HepG2 (cell line): ENCODE measurements around the gene SRI. TPM values are rescaled to one million over a fixed set of nuclear protein-coding genes. Genes with fewer than 3 reads are reported as not detected.

Experiments used
- ATAC-seq: fragments of 200-7000 bp; cut with Tn5 transposase; 3 replicates; pipeline ENCODE4 v1.9.1; 2020; ENCODE audit warnings: mild to moderate bottlenecking, moderate library complexity
- BruUV-seq: library from RNA; stranded (reverse); fragments of 400-500 nt; replicated peaks from 2 replicates; lab custom pipeline; 2021; lab: Mats Ljungman, UMichigan
- CTCF ChIA-PET: fragments of 300-600 bp; formaldehyde crosslinking; extraction: SDS; loops from one replicate; lab custom pipeline; 2021; ENCODE audit warnings: low total read pairs, inconsistent platforms, low intra/inter-chr PET ratio; lab: Yijun Ruan, JAX
- POLR2A ChIA-PET: fragments of 350-600 bp; sonication (Branson Sonifier 250); formaldehyde crosslinking; loops from one replicate; lab custom pipeline; 2020; ENCODE audit warnings: antibody characterized with exemption, inconsistent platforms; lab: Yijun Ruan, JAX
- DNase-seq: peaks from one replicate; pipeline ENCODE4 v3.0.0-alpha.2; 2015; ENCODE audit warnings: low spot score
- FAIRE-seq: peaks from 3 replicates; lab custom pipeline; 2011; peaks lifted over from hg19 to GRCh38; lab: Jason Lieb, UNC
- H2AFZ ChIP-seq: one replicate; pipeline ENCODE4 v1.6.1; 2011; ENCODE audit warnings: low read length, inconsistent platforms
- H3K27ac ChIP-seq: fragments of 300-600 bp; 3 replicates; pipeline ENCODE4 v1.8.0; 2011; ENCODE audit warnings: mixed run types, mild to moderate bottlenecking, mixed read lengths, low read length, inconsistent platforms; ENCODE audit not compliant: insufficient read depth; ENCODE audit errors: extremely low read length
- H3K27me3 ChIP-seq, 2 experiments: fragments of 200-600 bp in 1 of 2; 2 replicates in 1 of 2; 3 replicates in 1 of 2; pipeline versions ENCODE4 v1.6.0 to v1.8.0; 2011; ENCODE audit warnings: low read length in 2 of 2, mild to moderate bottlenecking in 2 of 2, moderate library complexity in 2 of 2, inconsistent platforms in 1 of 2; ENCODE audit not compliant: insufficient read depth in 2 of 2, control insufficient read depth in 1 of 2
- H3K36me3 ChIP-seq, 2 experiments: fragments of 200-600 bp in 1 of 2; replicated peaks in 1 of 2; 2 replicates in 1 of 2; 3 replicates in 1 of 2; pipeline versions ENCODE4 v1.5.1 to v1.8.0; 2011; ENCODE audit warnings: low read length in 2 of 2, inconsistent platforms in 1 of 2; ENCODE audit not compliant: insufficient read depth in 2 of 2, control insufficient read depth in 1 of 2
- H3K4me1 ChIP-seq: 2 replicates; pipeline ENCODE4 v1.5.1; 2012; ENCODE audit warnings: low read length, inconsistent platforms; ENCODE audit not compliant: insufficient read depth
- H3K4me2 ChIP-seq: 2 replicates; pipeline ENCODE4 v1.6.0; 2011; ENCODE audit warnings: low read depth, low read length, inconsistent platforms
- H3K4me3 ChIP-seq, 3 experiments: fragments of 200-600 bp in 1 of 3; sonication (generic), shearing (Covaris generic) in 1 of 3; replicated peaks in 1 of 3; 2 replicates each; pipeline ENCODE4 v1.5.1; 2011 to 2016; ENCODE audit warnings: low read length in 3 of 3, inconsistent platforms in 2 of 3, low read depth in 2 of 3, mild to moderate bottlenecking in 2 of 3, control low read depth in 1 of 3, mixed read lengths in 1 of 3; ENCODE audit not compliant: insufficient read depth in 1 of 3
- H3K79me2 ChIP-seq: one replicate; pipeline ENCODE4 v1.6.1; 2011; ENCODE audit warnings: low read length, inconsistent platforms; ENCODE audit not compliant: insufficient read depth
- H3K9ac ChIP-seq: 2 replicates; pipeline ENCODE4 v1.6.0; 2011; ENCODE audit warnings: mild to moderate bottlenecking, low read depth, low read length, inconsistent platforms; ENCODE audit not compliant: insufficient read depth
- H3K9me3 ChIP-seq: 2 replicates; pipeline ENCODE4 v1.5.1; 2012; ENCODE audit warnings: mild to moderate bottlenecking, low read length
- H4K20me1 ChIP-seq: 2 replicates; pipeline ENCODE4 v1.6.0; 2011; ENCODE audit warnings: inconsistent platforms, mild to moderate bottlenecking, low read length, moderate library complexity; ENCODE audit not compliant: insufficient read depth
- ASH2L ChIP-seq: fragments of 300-600, 200-600 bp; sonication (generic); IDR thresholded peaks from 2 replicates; pipeline ENCODE4 v1.7.0; 2017; ENCODE audit warnings: low read depth, mild to moderate bottlenecking, moderate library complexity, mixed read lengths, low read length; ENCODE audit not compliant: insufficient read length
- ATF1 ChIP-seq: IDR thresholded peaks from 2 replicates; pipeline ENCODE4 v1.6.1; 2016; ENCODE audit warnings: mild to moderate bottlenecking, control low read depth
- ELF3 ChIP-seq: IDR thresholded peaks from 2 replicates; pipeline ENCODE4 v1.6.1; 2016; ENCODE audit warnings: missing genetic modification reagents, missing compliant biosample characterization
- GABPA ChIP-seq, 2 experiments: IDR thresholded peaks; 2 replicates each; pipeline ENCODE4 v1.6.1; 2011 to 2016; ENCODE audit warnings: low read depth in 2 of 2, low read length in 1 of 2, missing biosample characterization in 1 of 2, missing genetic modification characterization in 1 of 2
- KLF13 ChIP-seq: sonication (generic); formaldehyde crosslinking; IDR thresholded peaks from 2 replicates; pipeline ENCODE4 v1.4.0; 2020; ENCODE audit warnings: mild to moderate bottlenecking, missing genetic modification reagents
- SRF ChIP-seq: IDR thresholded peaks from 2 replicates; pipeline ENCODE4 v1.6.1; 2011; ENCODE audit warnings: mild to moderate bottlenecking, low read depth, low read length, moderate library complexity
- TCF7L2 ChIP-seq: IDR thresholded peaks from 2 replicates; pipeline ENCODE4 v1.6.1; 2011; ENCODE audit warnings: mild to moderate bottlenecking, low read depth, low read length, moderate library complexity
- TMF1 ChIP-seq: sonication (generic); formaldehyde crosslinking; IDR thresholded peaks from 2 replicates; pipeline ENCODE4 v1.8.1; 2022; ENCODE audit warnings: low read depth, missing genetic modification reagents
- ZFX ChIP-seq: sonication (generic); formaldehyde crosslinking; IDR thresholded peaks from 2 replicates; pipeline ENCODE4 v1.4.0; 2020; ENCODE audit warnings: mild to moderate bottlenecking, low read depth, missing genetic modification reagents, moderate library complexity
- ZKSCAN1 ChIP-seq: fragments of 150-350 bp; IDR thresholded peaks from 2 replicates; pipeline ENCODE4 v1.6.1; 2014; ENCODE audit warnings: low read length
- ZNF543 ChIP-seq: sonication (generic); formaldehyde crosslinking; IDR thresholded peaks from 2 replicates; pipeline ENCODE4 v1.4.0; 2020; ENCODE audit warnings: mild to moderate bottlenecking, missing genetic modification reagents
- ZNF652 ChIP-seq: IDR thresholded peaks from 2 replicates; pipeline ENCODE4 v1.6.1; 2016; ENCODE audit warnings: low read depth, borderline replicate concordance
- ZNF746 ChIP-seq: sonication (generic); formaldehyde crosslinking; IDR thresholded peaks from 2 replicates; pipeline ENCODE4 v1.8.0; 2022; ENCODE audit warnings: mild to moderate bottlenecking, missing genetic modification reagents
- ZNF839 ChIP-seq: sonication (generic); formaldehyde crosslinking; IDR thresholded peaks from 2 replicates; pipeline ENCODE4 v1.4.0; 2020; ENCODE audit warnings: missing genetic modification reagents, mild to moderate bottlenecking, borderline replicate concordance
- ZSCAN20 ChIP-seq: sonication (generic); formaldehyde crosslinking; IDR thresholded peaks from 2 replicates; pipeline ENCODE4 v1.4.0; 2020; ENCODE audit warnings: missing genetic modification reagents, mild to moderate bottlenecking, borderline replicate concordance
- in situ Hi-C: cut with HindIII; loops from 2 replicates; pipeline ENCODE4 v1.10.0; 2017; ENCODE audit warnings: low pct_unique_long_range_greater_than_20kb; ENCODE audit not compliant: extremely low pct_ligation_motif_present
- intact Hi-C: fragments of 100-400 bp; cut with micrococcal nuclease; formaldehyde crosslinking; loops from one replicate; pipeline ENCODE4 v1.10.0; 2022; ENCODE audit not compliant: unreplicated experiment
- polyA plus RNA-seq, 8 experiments: library from polyadenylated mRNA; depleted of rRNA in 3 of 8; stranded (reverse) in 7 of 8; unstranded in 1 of 8; fragments of >200 nt; fragmentation: Illumina TruSeq in 4 of 8; extraction: Trizol in 4 of 8; gene quantifications; 2 replicates each; pipeline versions ENCODE4 v1.2.1 to v1.2.3, GENCODE V29; 2011 to 2016; ENCODE audit warnings: low read depth in 4 of 8, missing spikeins in 1 of 8, mixed read lengths in 1 of 8; ENCODE audit not compliant: insufficient read depth in 1 of 8
- total RNA-seq, 5 experiments: library from RNA; depleted of rRNA; stranded (reverse); fragments of >200 nt; fragmentation: Illumina TruSeq; extraction: Trizol; gene quantifications; 2 replicates each; pipeline ENCODE4 v1.2.3, GENCODE V29; 2016; ENCODE audit warnings: low read depth in 1 of 5
- TF ChIP-seq, protein P1 (sequence below), 2 experiments: sonication (generic) in 1 of 2; formaldehyde crosslinking in 1 of 2; IDR thresholded peaks; 2 replicates each; pipeline versions ENCODE4 v1.6.1 to v1.9.0; 2014 to 2022; ENCODE audit warnings: antibody characterized with exemption in 1 of 2, borderline replicate concordance in 1 of 2, inconsistent platforms in 1 of 2, low read depth in 1 of 2, missing genetic modification reagents in 1 of 2
- TF ChIP-seq, protein P2 (sequence below): sonication (generic); formaldehyde crosslinking; IDR thresholded peaks from 2 replicates; pipeline ENCODE4 v1.4.0; 2020; ENCODE audit warnings: missing genetic modification reagents, borderline replicate concordance

Gene SRI
- total and polyA plus RNA-seq, 2 of the 13 experiments (the other 11 are each of a cell fraction or from before 2014, with no cell fraction given), result 0.33 TPM; not detected in 1

DNA sequence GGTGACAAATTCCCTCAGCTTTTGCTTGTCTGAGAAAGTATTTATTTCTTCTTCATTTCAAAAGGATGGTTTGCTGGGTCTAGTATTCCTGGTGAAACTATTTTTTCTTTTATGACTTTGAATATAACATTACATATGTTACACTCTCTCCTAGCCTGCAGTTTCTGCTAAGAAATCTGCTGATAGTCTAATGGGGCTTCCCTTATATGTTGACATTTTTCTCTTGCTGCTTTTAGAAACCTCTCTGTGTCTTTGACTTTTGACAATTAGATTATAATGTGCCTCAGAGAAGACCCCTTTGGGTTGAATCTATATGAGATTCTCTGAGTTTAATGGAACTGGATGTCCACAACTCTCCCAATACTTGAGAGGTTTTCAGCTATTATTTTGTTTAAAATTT is 33.8 kb upstream of the SRI start:
- intact Hi-C loops (no loop called here), in situ Hi-C loops (no loop called here)
- ATAC-seq (no peak), FAIRE-seq (no peak), DNase-seq (no peak)
- no peaks in the 10 kb centered on the region for H4K20me1 ChIP-seq
- H3K27me3 ChIP-seq, result no peaks in the 10 kb centered on the region
- H3K36me3 ChIP-seq, result no peaks in the 10 kb centered on the region
- H2AFZ ChIP-seq, result no peak overlapping the region
- ChIA-PET CTCF (no interaction called here), POLR2A (no interaction called here)
- peaks cover 14% of the 10 kb centered on the region; the same call in 1 of the 2 replicates for H3K9me3 ChIP-seq
- no peak overlapping the region for H3K9ac ChIP-seq
- H3K4me1 ChIP-seq, result no peaks in the 10 kb centered on the region
- H3K27ac ChIP-seq, result no peak overlapping the region
- H3K4me3 ChIP-seq, result no peak overlapping the region
- H3K79me2 ChIP-seq, result no peaks in the 10 kb centered on the region
- TF ChIP-seq ZNF652 (no peak), ELF3 (CRISPR knock-in tag) (no peak), ZKSCAN1 (no peak), ZNF543 (CRISPR knock-in tag) (no peak), TMF1 (CRISPR knock-in tag) (no peak), ZNF746 (CRISPR knock-in tag) (no peak), KLF13 (CRISPR knock-in tag) (no peak), ZSCAN20 (CRISPR knock-in tag) (no peak), TCF7L2 (no peak), ZNF839 (CRISPR knock-in tag) (no peak), GABPA (IDR thresholded peaks at IDR 0.05; ENCODE audit: low read depth, low read length) (no peak), GABPA (CRISPR knock-in tag; IDR thresholded peaks at IDR 0.05; ENCODE audit: low read depth) (no peak), ATF1 (CRISPR knock-in tag) (no peak), ASH2L (no peak), ZFX (CRISPR knock-in tag) (no peak), SRF (no peak)
- TF ChIP-seq, protein P1, sequence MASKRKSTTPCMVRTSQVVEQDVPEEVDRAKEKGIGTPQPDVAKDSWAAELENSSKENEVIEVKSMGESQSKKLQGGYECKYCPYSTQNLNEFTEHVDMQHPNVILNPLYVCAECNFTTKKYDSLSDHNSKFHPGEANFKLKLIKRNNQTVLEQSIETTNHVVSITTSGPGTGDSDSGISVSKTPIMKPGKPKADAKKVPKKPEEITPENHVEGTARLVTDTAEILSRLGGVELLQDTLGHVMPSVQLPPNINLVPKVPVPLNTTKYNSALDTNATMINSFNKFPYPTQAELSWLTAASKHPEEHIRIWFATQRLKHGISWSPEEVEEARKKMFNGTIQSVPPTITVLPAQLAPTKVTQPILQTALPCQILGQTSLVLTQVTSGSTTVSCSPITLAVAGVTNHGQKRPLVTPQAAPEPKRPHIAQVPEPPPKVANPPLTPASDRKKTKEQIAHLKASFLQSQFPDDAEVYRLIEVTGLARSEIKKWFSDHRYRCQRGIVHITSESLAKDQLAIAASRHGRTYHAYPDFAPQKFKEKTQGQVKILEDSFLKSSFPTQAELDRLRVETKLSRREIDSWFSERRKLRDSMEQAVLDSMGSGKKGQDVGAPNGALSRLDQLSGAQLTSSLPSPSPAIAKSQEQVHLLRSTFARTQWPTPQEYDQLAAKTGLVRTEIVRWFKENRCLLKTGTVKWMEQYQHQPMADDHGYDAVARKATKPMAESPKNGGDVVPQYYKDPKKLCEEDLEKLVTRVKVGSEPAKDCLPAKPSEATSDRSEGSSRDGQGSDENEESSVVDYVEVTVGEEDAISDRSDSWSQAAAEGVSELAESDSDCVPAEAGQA (IDR thresholded peaks at IDR 0.05; ENCODE audit: low read depth), result no peak
- TF ChIP-seq, protein P1 (CRISPR knock-in tag; IDR thresholded peaks at IDR 0.05; ENCODE audit: borderline replicate concordance), result no peak
- TF ChIP-seq, protein P2, sequence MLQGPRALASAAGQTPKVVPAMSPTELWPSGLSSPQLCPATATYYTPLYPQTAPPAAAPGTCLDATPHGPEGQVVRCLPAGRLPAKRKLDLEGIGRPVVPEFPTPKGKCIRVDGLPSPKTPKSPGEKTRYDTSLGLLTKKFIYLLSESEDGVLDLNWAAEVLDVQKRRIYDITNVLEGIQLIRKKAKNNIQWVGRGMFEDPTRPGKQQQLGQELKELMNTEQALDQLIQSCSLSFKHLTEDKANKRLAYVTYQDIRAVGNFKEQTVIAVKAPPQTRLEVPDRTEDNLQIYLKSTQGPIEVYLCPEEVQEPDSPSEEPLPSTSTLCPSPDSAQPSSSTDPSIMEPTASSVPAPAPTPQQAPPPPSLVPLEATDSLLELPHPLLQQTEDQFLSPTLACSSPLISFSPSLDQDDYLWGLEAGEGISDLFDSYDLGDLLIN (CRISPR knock-in tag), result no peak
- no peak overlapping the region for H3K4me2 ChIP-seq
- BruUV-seq, result no TSS peak
